ENCODE measurements around the gene ZNF888.
"Not testable (repeated sequence)": the region's sequence is repeated elsewhere in the genome, so short reads cannot be mapped to it uniquely, and the experiment has no call there.

The ZNF888 gene

GRCh38 chr19:52922841-52923777 lies at the start of gene ZNF888:
Gene ZNF888 (minus strand): TSS chr19:52923428. CDS start chr19:52917873, 5,555 bp downstream.
- peak; percentile 91 for DNase-seq

GRCh38 chr19:52967772-52968171 lies 44.5 kb upstream of the ZNF888 start:
- no peak for DNase-seq

DNA sequence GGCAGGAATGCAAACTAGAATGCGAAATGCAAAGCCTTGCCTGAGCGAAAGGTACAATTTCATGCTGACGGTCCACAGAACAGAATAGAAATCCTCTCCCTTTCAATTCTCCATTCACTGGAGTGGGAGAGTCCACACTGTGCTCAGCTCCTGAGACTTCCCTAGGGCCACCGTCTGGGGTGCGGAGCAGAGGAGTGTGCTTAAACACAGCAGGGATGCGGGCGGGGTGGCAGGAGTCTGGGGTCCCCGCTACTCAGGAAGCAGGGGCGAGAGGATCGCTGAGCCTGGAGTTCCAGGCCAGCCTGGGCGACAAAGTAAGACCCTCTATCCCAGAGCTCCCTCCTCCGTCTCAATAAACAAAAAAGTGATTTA lies 40.0 kb upstream of the ZNF888 start:
- DNase-seq: no peak

DNA sequence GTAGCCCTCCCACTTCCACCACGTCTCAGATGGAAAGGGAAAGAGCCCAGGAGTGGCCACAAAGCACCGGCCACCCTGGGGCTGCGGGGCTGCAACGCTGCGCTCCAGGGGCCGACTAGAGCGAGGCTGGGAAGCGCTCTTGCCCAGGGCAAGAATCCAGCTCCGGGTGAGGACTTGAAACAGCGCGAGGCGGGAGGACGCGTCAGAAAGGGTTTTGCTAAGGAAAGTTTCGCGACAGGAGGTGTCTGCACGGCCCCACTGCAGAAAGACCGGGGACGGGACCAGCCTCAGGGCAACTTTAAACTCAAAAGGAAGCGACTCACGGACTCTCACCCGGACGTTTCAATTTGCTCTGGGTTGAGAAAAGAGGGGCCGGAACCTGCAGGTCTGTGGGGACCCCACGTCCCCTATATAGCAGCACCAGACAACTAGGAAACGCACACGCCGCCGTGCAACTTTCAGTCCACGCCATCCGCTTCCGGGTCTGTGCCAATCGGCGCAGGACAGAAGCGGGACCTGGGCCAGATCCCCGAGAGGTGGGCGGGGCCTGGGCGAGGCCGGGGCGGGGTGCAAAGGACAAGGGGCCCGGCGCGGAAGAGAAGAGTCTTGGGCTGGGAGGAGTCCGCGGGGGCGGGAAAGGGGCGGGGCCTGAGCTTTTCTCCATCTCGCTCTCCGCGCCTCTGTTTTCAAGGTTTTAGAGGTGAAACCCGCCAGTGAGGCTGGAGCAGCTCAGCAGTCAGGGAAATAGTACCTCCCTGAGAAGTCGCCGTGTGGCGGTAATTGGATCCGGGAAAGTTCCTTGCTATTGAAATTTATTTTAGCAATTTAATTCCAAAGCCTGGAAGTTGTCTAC lies 39.4 kb upstream of the ZNF888 start, which contains the start of gene ZNF816:
ZNF816 (minus strand) TSS at position 488 of the 853 bp plus-strand sequence. CDS start 6,792 bp downstream, outside the sequence.
- peak; percentile 97 for DNase-seq

DNA sequence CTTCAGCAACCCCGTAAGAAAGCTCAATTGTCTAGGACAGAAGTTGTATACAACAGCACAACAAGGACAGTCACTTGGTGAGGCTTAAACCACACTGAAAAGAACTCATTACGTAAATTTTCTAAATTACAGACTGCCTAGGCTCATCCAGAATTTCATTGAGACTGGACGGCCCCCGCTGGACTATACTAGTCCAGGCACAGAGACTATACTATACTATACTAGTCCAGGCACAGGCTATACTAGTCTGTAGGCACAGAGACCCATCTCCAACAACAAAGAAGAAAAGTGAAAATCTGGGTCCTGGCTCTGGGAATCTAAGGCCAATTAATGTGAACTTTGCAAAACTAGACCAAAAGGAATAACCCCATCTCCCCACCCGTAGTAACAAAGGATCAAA lies 38.8 kb upstream of the ZNF888 start:
- DNase-seq: no peak

- no peak for DNase-seq
Measured at GRCh38 chr19:52959613-52960295, 36.5 kb upstream of the ZNF888 start.

- DNase-seq: no peak
Measured at GRCh38 chr19:52957591-52957990, 34.4 kb upstream of the ZNF888 start.

- no peak for DNase-seq
Measured at GRCh38 chr19:52956917-52957316, 33.7 kb upstream of the ZNF888 start.

GRCh38 chr19:52949422-52949821 lies 26.2 kb upstream of the ZNF888 start:
- DNase-seq: no peak

- peak; percentile 28 for DNase-seq
Measured at GRCh38 chr19:52948025-52948770, 25.0 kb upstream of the ZNF888 start.

- peak; percentile 68 for DNase-seq
Measured at GRCh38 chr19:52946322-52947310, 23.4 kb upstream of the ZNF888 start.

GRCh38 chr19:52945652-52946321 lies 22.6 kb upstream of the ZNF888 start:
- DNase-seq: no peak

GRCh38 chr19:52944703-52945493 lies 21.7 kb upstream of the ZNF888 start:
- DNase-seq: not testable (repeated sequence)

GRCh38 chr19:52943884-52944643 lies 20.8 kb upstream of the ZNF888 start:
- no peak for DNase-seq

- DNase-seq: no peak
Measured at GRCh38 chr19:52943134-52943883, 20.1 kb upstream of the ZNF888 start.

GRCh38 chr19:52942386-52943133 lies 19.3 kb upstream of the ZNF888 start:
- DNase-seq: peak; percentile 95

DNA sequence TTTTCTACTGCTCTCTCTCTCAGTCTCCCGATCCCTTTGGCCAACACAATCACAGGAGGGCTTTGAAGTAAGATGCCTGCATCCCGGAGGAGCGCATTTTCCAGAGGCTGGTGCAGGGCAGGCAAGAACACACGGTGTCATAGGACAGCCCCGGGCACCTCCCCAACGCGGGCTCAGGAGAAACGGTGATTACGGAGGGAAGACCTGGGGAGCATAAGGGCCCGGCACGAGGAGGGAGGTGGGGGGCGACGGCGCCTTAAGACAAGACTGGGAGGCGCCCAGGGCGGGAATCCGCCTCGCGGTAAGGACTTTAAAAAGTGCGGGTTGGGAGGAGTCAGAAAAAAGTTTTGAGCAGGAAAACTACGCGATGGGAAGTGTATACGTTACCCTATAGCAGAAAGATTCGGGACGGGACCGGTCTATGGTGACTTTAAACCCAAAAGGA lies 18.7 kb upstream of the ZNF888 start:
- peak; percentile 66 for DNase-seq
